ENCODE measurements around the gene TTC1.

DNA sequence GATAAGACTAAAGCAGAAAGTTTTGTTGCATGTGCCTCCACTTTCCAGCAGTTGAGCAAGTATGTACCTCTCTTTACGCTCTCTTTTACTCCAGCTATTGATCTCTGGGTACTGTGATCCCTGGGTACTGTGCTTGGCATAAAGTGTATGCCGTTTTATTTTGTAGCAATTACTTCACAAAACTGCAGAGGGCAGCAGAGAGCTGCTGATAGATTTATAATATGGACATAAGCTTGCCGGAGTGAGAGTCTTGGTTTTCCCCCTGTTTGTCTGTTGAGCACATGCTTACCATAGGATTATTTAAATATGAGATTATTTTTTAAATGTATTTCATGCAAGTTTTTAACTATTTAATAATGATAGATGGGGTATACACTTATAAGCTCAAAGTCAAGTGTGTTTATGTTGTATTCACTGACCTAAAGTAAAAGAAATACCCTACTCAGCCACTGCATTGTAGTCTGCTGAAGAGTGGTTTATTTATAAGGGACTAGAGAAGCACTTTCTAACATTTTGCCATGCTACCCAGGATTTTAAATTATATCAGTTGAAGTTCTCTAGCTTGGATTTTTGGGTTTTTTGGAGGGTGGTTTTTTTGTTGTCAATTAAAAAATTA, 13.0 kb downstream of the TTC1 start:
- TF ChIP-seq, protein P1, sequence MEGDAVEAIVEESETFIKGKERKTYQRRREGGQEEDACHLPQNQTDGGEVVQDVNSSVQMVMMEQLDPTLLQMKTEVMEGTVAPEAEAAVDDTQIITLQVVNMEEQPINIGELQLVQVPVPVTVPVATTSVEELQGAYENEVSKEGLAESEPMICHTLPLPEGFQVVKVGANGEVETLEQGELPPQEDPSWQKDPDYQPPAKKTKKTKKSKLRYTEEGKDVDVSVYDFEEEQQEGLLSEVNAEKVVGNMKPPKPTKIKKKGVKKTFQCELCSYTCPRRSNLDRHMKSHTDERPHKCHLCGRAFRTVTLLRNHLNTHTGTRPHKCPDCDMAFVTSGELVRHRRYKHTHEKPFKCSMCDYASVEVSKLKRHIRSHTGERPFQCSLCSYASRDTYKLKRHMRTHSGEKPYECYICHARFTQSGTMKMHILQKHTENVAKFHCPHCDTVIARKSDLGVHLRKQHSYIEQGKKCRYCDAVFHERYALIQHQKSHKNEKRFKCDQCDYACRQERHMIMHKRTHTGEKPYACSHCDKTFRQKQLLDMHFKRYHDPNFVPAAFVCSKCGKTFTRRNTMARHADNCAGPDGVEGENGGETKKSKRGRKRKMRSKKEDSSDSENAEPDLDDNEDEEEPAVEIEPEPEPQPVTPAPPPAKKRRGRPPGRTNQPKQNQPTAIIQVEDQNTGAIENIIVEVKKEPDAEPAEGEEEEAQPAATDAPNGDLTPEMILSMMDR (IDR thresholded peaks at IDR 0.05): peak; percentile 67 to 87 (median 84)
- no peak for TF ChIP-seq POLR2A (IDR thresholded peaks at IDR 0.05)
